NT2/D1 (cell line): Measurements from ENCODE around the gene KCNJ15.

ENCODE experiments used
- YY1 ChIP-seq: IDR thresholded peaks from 2 replicates; pipeline ENCODE4 v1.6.1; 2011; ENCODE audit not compliant: insufficient read length, insufficient read depth
- ZNF274 ChIP-seq: IDR thresholded peaks from 2 replicates; pipeline ENCODE4 v1.6.1; 2011; ENCODE audit warnings: mild to moderate bottlenecking, low read depth, low read length

DNA sequence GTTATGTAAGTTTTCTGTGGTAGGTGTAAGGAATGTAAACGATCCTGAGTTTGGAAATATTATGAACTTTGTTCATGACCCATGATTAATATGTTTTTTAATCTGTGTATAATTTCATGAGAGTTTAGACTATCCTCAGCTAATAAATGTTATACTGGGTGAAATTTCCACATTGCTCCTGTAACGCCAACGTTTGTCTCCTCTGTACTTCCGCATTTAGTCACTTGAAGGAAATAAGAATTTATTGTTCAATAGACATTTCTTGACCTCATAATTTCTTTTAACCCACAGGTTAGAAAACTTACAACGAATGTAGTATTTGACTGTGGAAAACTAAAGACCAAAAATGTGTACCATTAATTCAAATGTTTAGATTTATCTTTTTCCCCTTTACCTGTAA is 876 bp downstream of the KCNJ15 start:
- no peak for TF ChIP-seq ZNF274
- no peak for TF ChIP-seq YY1
